KMS-11 (cell line): ENCODE results near the gene LHFPL3.
"Not testable (repeated sequence)": the region's sequence is repeated elsewhere in the genome, so short reads cannot be mapped to it uniquely, and the experiment has no call there.

Source experiments
- H2AFZ ChIP-seq: fragments of 200-600 bp; sonication (generic); 2 replicates; pipeline ENCODE4 v1.6.1; 2016; ENCODE audit warnings: antibody characterized with exemption, mixed run types, low read depth
- H3K27ac ChIP-seq: fragments of 200-600 bp; sonication (generic); 2 replicates; pipeline ENCODE4 v1.6.1; 2016; ENCODE audit warnings: mild to moderate bottlenecking, mixed run types
- H3K27me3 ChIP-seq: fragments of 200-600 bp; sonication (generic); 2 replicates; pipeline ENCODE4 v1.6.1; 2017; ENCODE audit warnings: mild to moderate bottlenecking, low read depth, mixed run types, moderate library complexity; ENCODE audit not compliant: insufficient read depth
- H3K36me3 ChIP-seq: fragments of 200-600 bp; sonication (generic); 2 replicates; pipeline ENCODE4 v1.6.1; 2017; ENCODE audit warnings: mild to moderate bottlenecking, mixed run types; ENCODE audit not compliant: insufficient read depth
- H3K4me1 ChIP-seq: fragments of 200-600 bp; sonication (generic); 2 replicates; pipeline ENCODE4 v1.6.1; 2016; ENCODE audit warnings: mild to moderate bottlenecking, low read depth, mixed run types; ENCODE audit not compliant: poor library complexity, severe bottlenecking
- H3K4me2 ChIP-seq: fragments of 200-600 bp; sonication (generic); 2 replicates; pipeline ENCODE4 v1.7.0; 2016; ENCODE audit warnings: mild to moderate bottlenecking, mixed run types
- H3K4me3 ChIP-seq: fragments of 200-600 bp; sonication (generic); IDR thresholded peaks from 2 replicates; pipeline ENCODE4 v1.6.1; 2017; ENCODE audit warnings: low read depth, low read length, mixed read lengths; ENCODE audit not compliant: insufficient read depth
- H3K79me2 ChIP-seq: fragments of 200-600 bp; sonication (generic); 2 replicates; pipeline ENCODE4 v1.6.1; 2016; ENCODE audit warnings: low read depth, mixed run types; ENCODE audit not compliant: insufficient read depth
- H3K9ac ChIP-seq: fragments of 200-600 bp; sonication (generic); 2 replicates; pipeline ENCODE4 v1.6.1; 2016; ENCODE audit warnings: mild to moderate bottlenecking, mixed run types
- H4K20me1 ChIP-seq: fragments of 200-600 bp; sonication (generic); 2 replicates; pipeline ENCODE4 v1.6.1; 2016; ENCODE audit warnings: mild to moderate bottlenecking, mixed run types; ENCODE audit not compliant: insufficient read depth
- TF ChIP-seq, protein P1 (sequence below): fragments of 200-600 bp; sonication (generic); conservative IDR thresholded peaks from 2 replicates; pipeline ENCODE4 v1.6.1; 2017; ENCODE audit warnings: low read depth, mild to moderate bottlenecking, antibody characterized with exemption, low read length, moderate library complexity, mixed read lengths

LHFPL3 gene

DNA sequence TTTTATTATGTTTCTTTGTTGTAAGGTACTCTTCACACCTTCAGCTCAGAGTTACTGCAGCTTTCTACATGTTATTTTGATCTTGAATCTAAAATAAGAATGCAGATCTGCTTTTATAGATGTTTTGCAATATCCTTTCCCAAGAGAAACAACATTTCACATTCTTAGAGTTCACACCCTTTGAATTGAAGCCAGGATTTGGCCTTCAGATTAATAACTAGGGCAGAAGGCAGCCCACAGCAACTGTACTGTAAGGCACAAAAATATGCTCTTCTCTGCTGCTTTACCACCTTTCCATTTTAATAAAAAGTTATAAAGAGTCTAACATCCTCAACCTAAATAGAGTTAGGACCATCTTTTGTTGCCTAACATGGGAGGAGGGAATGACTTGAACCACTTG is 224.7 kb downstream of the LHFPL3 start:
- H3K36me3 ChIP-seq = no peaks in the 10 kb centered on the region
- H3K4me2 ChIP-seq = no peak overlapping the region
- TF ChIP-seq, protein P1, sequence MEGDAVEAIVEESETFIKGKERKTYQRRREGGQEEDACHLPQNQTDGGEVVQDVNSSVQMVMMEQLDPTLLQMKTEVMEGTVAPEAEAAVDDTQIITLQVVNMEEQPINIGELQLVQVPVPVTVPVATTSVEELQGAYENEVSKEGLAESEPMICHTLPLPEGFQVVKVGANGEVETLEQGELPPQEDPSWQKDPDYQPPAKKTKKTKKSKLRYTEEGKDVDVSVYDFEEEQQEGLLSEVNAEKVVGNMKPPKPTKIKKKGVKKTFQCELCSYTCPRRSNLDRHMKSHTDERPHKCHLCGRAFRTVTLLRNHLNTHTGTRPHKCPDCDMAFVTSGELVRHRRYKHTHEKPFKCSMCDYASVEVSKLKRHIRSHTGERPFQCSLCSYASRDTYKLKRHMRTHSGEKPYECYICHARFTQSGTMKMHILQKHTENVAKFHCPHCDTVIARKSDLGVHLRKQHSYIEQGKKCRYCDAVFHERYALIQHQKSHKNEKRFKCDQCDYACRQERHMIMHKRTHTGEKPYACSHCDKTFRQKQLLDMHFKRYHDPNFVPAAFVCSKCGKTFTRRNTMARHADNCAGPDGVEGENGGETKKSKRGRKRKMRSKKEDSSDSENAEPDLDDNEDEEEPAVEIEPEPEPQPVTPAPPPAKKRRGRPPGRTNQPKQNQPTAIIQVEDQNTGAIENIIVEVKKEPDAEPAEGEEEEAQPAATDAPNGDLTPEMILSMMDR = no peak

DNA sequence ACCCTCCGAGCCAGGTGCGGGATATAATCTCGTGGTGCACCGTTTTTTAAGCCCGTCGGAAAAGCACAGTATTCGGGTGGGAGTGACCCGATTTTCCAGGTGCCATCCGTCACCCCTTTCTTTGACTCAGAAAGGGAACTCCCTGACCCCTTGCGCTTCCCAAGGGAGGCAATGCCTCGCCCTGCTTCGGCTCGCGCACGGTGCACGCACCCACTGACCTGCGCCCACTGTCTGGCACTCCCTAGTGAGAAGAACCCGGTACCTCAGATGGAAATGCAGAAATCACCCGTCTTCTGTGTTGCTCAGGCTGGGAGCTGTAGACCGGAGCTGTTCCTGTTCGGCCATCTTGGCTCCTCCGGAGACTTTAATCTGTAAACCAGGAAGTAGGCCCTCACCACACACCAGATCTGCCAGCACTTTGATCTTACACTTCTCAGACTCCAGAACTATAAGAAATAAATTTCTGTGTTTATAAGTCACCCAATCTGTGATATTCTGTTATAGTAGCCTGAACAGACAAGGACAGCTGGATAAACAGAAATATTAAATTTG is 235.0 kb downstream of the LHFPL3 start:
- not testable (repeated sequence) for H3K4me3 ChIP-seq, H3K36me3 ChIP-seq, H3K9ac ChIP-seq, H3K27me3 ChIP-seq, H3K4me1 ChIP-seq, H3K79me2 ChIP-seq, H4K20me1 ChIP-seq, H2AFZ ChIP-seq, H3K4me2 ChIP-seq, H3K27ac ChIP-seq

More for the DNA sequence above, 224.7 kb downstream of the LHFPL3 start:
- Histone ChIP-seq H2AFZ (no peak overlapping the region), H3K27ac (no peak overlapping the region), H3K9ac (no peak overlapping the region), H3K27me3 (no peaks in the 10 kb centered on the region), H4K20me1 (no peaks in the 10 kb centered on the region), H3K4me3 (no peak overlapping the region), H3K4me1 (no peaks in the 10 kb centered on the region), H3K79me2 (no peaks in the 10 kb centered on the region)

DNA sequence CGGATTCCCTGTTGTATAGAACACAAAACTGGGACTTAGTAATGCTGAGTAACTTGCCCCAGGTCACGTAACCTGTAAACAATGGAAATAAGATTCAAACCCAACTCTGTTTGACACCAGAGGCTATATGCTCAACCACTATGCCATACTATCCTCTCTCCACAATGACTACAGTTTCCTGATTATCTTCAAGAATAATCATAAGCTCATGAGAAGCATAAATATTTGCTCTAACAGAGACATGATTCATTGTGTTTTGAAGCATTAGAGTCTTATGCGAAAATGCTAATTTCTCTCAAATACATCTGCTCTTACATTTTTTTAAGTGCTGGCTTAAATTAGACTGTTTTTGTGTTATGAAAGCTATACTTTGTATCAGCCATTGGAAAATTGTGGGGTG is 241.3 kb downstream of the LHFPL3 start:
- no peaks in the 10 kb centered on the region for H3K79me2 ChIP-seq
- TF ChIP-seq, protein P1 = no peak

DNA sequence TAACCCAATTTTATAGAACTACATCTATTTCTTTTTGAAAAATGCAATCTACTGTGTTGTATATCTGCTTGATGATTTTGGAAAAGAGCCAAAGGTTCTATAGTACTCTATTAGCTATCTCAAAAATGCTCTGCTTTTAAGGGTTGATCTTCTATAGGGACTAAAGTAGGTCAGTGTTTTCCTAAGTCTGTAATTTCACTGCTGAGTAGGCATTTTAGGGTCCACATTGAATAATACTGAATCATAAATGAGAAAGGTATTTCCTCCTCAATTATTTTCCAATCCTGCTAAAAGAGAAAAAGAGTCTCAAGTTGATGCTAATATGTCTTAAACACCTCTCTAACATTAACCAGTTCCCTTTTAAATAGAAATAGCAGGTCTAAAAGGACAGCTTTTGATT is 244.2 kb downstream of the LHFPL3 start:
- Histone ChIP-seq H3K9ac (no peak overlapping the region), H3K4me2 (no peak overlapping the region), H3K79me2 (no peaks in the 10 kb centered on the region), H3K27me3 (no peaks in the 10 kb centered on the region), H3K27ac (no peak overlapping the region), H2AFZ (no peak overlapping the region), H3K36me3 (no peaks in the 10 kb centered on the region), H3K4me1 (no peaks in the 10 kb centered on the region), H3K4me3 (no peak overlapping the region), H4K20me1 (no peaks in the 10 kb centered on the region)
- TF ChIP-seq, protein P1 = no peak

More for the DNA sequence above, 241.3 kb downstream of the LHFPL3 start:
- Histone ChIP-seq H3K27me3 (no peaks in the 10 kb centered on the region), H3K36me3 (no peaks in the 10 kb centered on the region), H4K20me1 (no peaks in the 10 kb centered on the region), H3K4me1 (no peaks in the 10 kb centered on the region), H3K4me2 (no peak overlapping the region), H3K27ac (no peak overlapping the region), H2AFZ (no peak overlapping the region), H3K9ac (no peak overlapping the region), H3K4me3 (no peak overlapping the region)

DNA sequence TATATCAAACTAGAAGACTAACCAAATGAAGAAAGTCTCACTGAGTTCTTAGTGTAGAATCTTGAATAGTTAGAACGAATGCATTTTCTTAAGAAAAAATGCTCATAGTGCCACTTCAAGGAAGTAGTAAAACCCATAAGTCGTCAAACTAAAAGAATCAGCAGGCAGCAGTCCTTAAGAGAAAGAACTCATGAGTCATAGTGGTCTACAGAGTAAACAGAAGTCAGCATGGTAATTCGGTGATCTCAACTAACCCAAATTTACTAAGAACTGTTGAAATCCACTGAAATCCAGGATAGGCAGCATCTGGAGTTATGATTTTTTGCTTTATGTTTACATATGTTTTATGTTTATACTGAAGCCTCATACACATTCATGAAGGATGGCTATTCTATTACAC is 256.2 kb downstream of the LHFPL3 start:
- Histone ChIP-seq H3K79me2 (no peaks in the 10 kb centered on the region), H2AFZ (no peak overlapping the region), H3K27me3 (no peaks in the 10 kb centered on the region), H3K4me3 (no peak overlapping the region), H4K20me1 (no peaks in the 10 kb centered on the region), H3K27ac (no peak overlapping the region), H3K9ac (no peak overlapping the region), H3K4me1 (no peaks in the 10 kb centered on the region), H3K4me2 (no peak overlapping the region), H3K36me3 (no peaks in the 10 kb centered on the region)
- TF ChIP-seq, protein P1 = no peak

DNA sequence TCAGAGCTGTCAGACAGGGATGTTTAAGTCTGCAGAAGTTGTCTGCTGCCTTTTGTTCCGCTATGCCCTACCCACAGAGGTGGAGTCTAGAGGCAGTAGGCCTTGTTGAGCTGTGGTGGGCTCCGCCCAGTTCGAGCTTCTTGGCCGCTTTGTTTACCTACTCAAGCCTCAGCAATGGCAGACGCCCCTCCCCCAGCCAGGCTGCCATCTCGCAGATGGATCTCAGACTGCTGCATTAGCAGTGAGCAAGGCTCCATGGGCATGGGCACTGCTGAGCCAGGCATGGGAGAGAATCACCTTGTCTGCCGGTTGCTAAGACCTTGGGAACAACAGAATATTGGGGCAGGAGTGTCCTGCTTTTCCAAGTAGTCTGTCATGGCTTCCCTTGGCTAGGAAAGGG is 267.2 kb downstream of the LHFPL3 start:
- not testable (repeated sequence) for H2AFZ ChIP-seq, H4K20me1 ChIP-seq, H3K79me2 ChIP-seq, H3K4me3 ChIP-seq, H3K4me2 ChIP-seq, H3K36me3 ChIP-seq, H3K9ac ChIP-seq, H3K27me3 ChIP-seq, H3K27ac ChIP-seq, H3K4me1 ChIP-seq
